IMR-90 (cell line): ENCODE data around the gene MMD2. TPM values are rescaled to one million over a fixed set of nuclear protein-coding genes. Genes with fewer than 3 reads are reported as not detected.

Experiments used
- ATAC-seq: fragments of 200-7000 bp; cut with Tn5 transposase; 2 replicates; pipeline ENCODE4 v1.9.1; 2020; ENCODE audit warnings: low read depth, mild to moderate bottlenecking, moderate library complexity
- BruUV-seq: library from RNA; stranded (reverse); fragments of 400-500 nt; replicated peaks from 2 replicates; lab custom pipeline; 2021; lab: Mats Ljungman, UMichigan
- CTCF ChIA-PET: fragments of 300-600 bp; formaldehyde crosslinking; extraction: SDS; loops from one replicate; lab custom pipeline; 2021; ENCODE audit warnings: antibody characterized with exemption; lab: Yijun Ruan, JAX
- POLR2A ChIA-PET: fragments of 300-600 bp; sonication (Branson Sonifier 250); formaldehyde crosslinking; loops from one replicate; lab custom pipeline; 2022; ENCODE audit warnings: antibody characterized with exemption; ENCODE audit not compliant: unreplicated experiment; lab: Charles Lee
- DNase-seq: peaks from one replicate; pipeline ENCODE4 v3.0.0; 2013
- H2AFZ ChIP-seq: replicated peaks from 2 replicates; pipeline ENCODE3; 2013; ENCODE audit warnings: low read length, mild to moderate bottlenecking; ENCODE audit not compliant: poor library complexity
- H2AK5ac ChIP-seq: 2 replicates; pipeline ENCODE4 v1.6.1; 2013; ENCODE audit warnings: low read depth, low read length, inconsistent platforms
- H2AK9ac ChIP-seq: replicated peaks from 2 replicates; pipeline ENCODE3; 2013; ENCODE audit warnings: mild to moderate bottlenecking, low read depth, low read length, moderate library complexity; ENCODE audit not compliant: poor library complexity
- H2BK120ac ChIP-seq: 2 replicates; pipeline ENCODE4 v1.6.1; 2013; ENCODE audit warnings: low read depth, low read length, inconsistent platforms
- H2BK15ac ChIP-seq: 3 replicates; pipeline ENCODE4 v1.6.1; 2013; ENCODE audit warnings: low read depth, low read length, inconsistent platforms
- H2BK20ac ChIP-seq: 2 replicates; pipeline ENCODE4 v1.6.1; 2013; ENCODE audit warnings: low read depth, mild to moderate bottlenecking, inconsistent platforms, low read length, moderate library complexity
- H2BK5ac ChIP-seq: 2 replicates; pipeline ENCODE4 v1.6.1; 2013; ENCODE audit warnings: mild to moderate bottlenecking, low read depth, low read length, inconsistent platforms; ENCODE audit not compliant: poor library complexity, severe bottlenecking
- H3K14ac ChIP-seq: replicated peaks from 2 replicates; pipeline ENCODE4 v1.6.1; 2013; ENCODE audit warnings: low read depth, low read length, inconsistent platforms
- H3K18ac ChIP-seq: 2 replicates; pipeline ENCODE4 v1.6.1; 2013; ENCODE audit warnings: low read depth, low read length, control low read depth
- H3K23ac ChIP-seq: 2 replicates; pipeline ENCODE4 v1.6.1; 2013; ENCODE audit warnings: low read depth, low read length, inconsistent platforms
- H3K27ac ChIP-seq: 2 replicates; pipeline ENCODE4 v1.5.1; 2013; ENCODE audit warnings: mild to moderate bottlenecking, control low read depth, low read length; ENCODE audit not compliant: insufficient read depth
- H3K27me3 ChIP-seq: 2 replicates; pipeline ENCODE4 v1.6.1; 2013; ENCODE audit warnings: low read length; ENCODE audit not compliant: control insufficient read depth, insufficient read depth
- H3K36me3 ChIP-seq: 2 replicates; pipeline ENCODE4 v1.6.1; 2013; ENCODE audit warnings: low read length, mixed read lengths; ENCODE audit not compliant: control insufficient read depth, insufficient read depth
- H3K4ac ChIP-seq: 2 replicates; pipeline ENCODE4 v1.6.1; 2013; ENCODE audit warnings: low read depth, low read length, inconsistent platforms
- H3K4me1 ChIP-seq: 2 replicates; pipeline ENCODE4 v1.6.1; 2013; ENCODE audit warnings: low read length, mixed read lengths; ENCODE audit not compliant: control insufficient read depth, insufficient read depth
- H3K4me2 ChIP-seq: 2 replicates; pipeline ENCODE4 v1.6.1; 2013; ENCODE audit warnings: low read depth, mild to moderate bottlenecking, control low read depth, low read length, moderate library complexity
- H3K4me3 ChIP-seq: 2 replicates; pipeline ENCODE4 v1.5.1; 2013; ENCODE audit warnings: low read depth, mild to moderate bottlenecking, control low read depth, low read length, moderate library complexity; ENCODE audit not compliant: insufficient read depth
- H3K56ac ChIP-seq: 2 replicates; pipeline ENCODE4 v1.6.1; 2013; ENCODE audit warnings: low read length, inconsistent platforms; ENCODE audit not compliant: insufficient read depth; ENCODE audit errors: extremely low read depth
- H3K79me1 ChIP-seq, 2 experiments: 2 replicates each; pipeline ENCODE4 v1.6.1; 2013; ENCODE audit warnings: low read length in 2 of 2, inconsistent platforms in 1 of 2, low read depth in 1 of 2
- H3K9ac ChIP-seq: 2 replicates; pipeline ENCODE4 v1.6.1; 2013; ENCODE audit warnings: low read depth, low read length, control low read depth
- H3K9me1 ChIP-seq: 2 replicates; pipeline ENCODE4 v1.6.1; 2013; ENCODE audit warnings: low read length, inconsistent platforms; ENCODE audit not compliant: insufficient read depth
- H3K9me3 ChIP-seq: 2 replicates; pipeline ENCODE4 v1.6.1; 2013; ENCODE audit warnings: low read length; ENCODE audit not compliant: control insufficient read depth, insufficient read depth
- H4K20me1 ChIP-seq: 2 replicates; pipeline ENCODE4 v1.6.1; 2013; ENCODE audit warnings: low read length, inconsistent platforms; ENCODE audit not compliant: insufficient read depth
- H4K5ac ChIP-seq: 2 replicates; pipeline ENCODE4 v1.6.1; 2013; ENCODE audit warnings: mild to moderate bottlenecking, low read depth, low read length, control low read depth
- H4K8ac ChIP-seq, 2 experiments: 2 replicates each; pipeline ENCODE4 v1.6.1; 2013; ENCODE audit warnings: low read depth in 2 of 2, low read length in 2 of 2, control low read depth in 1 of 2, inconsistent platforms in 1 of 2
- H4K91ac ChIP-seq: 2 replicates; pipeline ENCODE4 v1.6.1; 2013; ENCODE audit warnings: low read depth, low read length, inconsistent platforms; ENCODE audit not compliant: insufficient read depth
- CEBPB ChIP-seq: IDR thresholded peaks from 2 replicates; pipeline ENCODE4 v1.6.1; 2012; ENCODE audit warnings: low read depth, low read length, improper control_type of control experiment
- CHD1 ChIP-seq: IDR thresholded peaks from 2 replicates; pipeline ENCODE4 v1.6.1; 2012; ENCODE audit warnings: low read depth, low read length, improper control_type of control experiment
- CTCF ChIP-seq: conservative IDR thresholded peaks from 2 replicates; pipeline ENCODE4 v1.5.1; 2012; ENCODE audit warnings: mild to moderate bottlenecking, low read depth, low read length, improper control_type of control experiment
- MAFK ChIP-seq: IDR thresholded peaks from 2 replicates; pipeline ENCODE4 v1.6.1; 2012; ENCODE audit warnings: low read depth, low read length, improper control_type of control experiment
- MAZ ChIP-seq: IDR thresholded peaks from 2 replicates; pipeline ENCODE4 v1.6.1; 2012; ENCODE audit warnings: low read depth, mild to moderate bottlenecking, low read length, improper control_type of control experiment, moderate library complexity, borderline replicate concordance
- NFE2L2 ChIP-seq: fragments of 150-350 bp; IDR thresholded peaks from 2 replicates; pipeline ENCODE4 v1.6.1; 2016; ENCODE audit warnings: low read depth, mild to moderate bottlenecking, low read length
- SMC3 ChIP-seq: fragments of 150-350 bp; IDR thresholded peaks from 2 replicates; pipeline ENCODE4 v1.6.1; 2016; ENCODE audit warnings: low read depth, mild to moderate bottlenecking, antibody characterized with exemption, low read length, moderate library complexity
- WGBS, 2 experiments: methylation state at CpG; one replicate each; pipeline versions ENCODE4 v1.1.5 to v1.1.7; 2013; ENCODE audit warnings: missing lambda C conversion rate in 2 of 2; ENCODE audit not compliant: insufficient read length in 1 of 2; ENCODE audit errors: extremely low coverage in 2 of 2; 5-methylcytosine and 5-hydroxymethylcytosine counted together
- dilution Hi-C: fragments of 300-500 bp; cut with HindIII; formaldehyde crosslinking; loops from one replicate; pipeline ENCODE4 v1.14.3; 2018; ENCODE audit warnings: low sequenced_read_pairs; ENCODE audit not compliant: unreplicated experiment
- in situ Hi-C: fragments of 300-500 bp; cut with MboI; formaldehyde crosslinking; loops from 3 replicates; pipeline ENCODE4 v1.14.3; 2019; ENCODE audit warnings: low sequenced_read_pairs, inconsistent platforms, mixed read lengths
- intact Hi-C: fragments of 100-400 bp; cut with micrococcal nuclease; formaldehyde crosslinking; loops from 2 replicates; pipeline ENCODE4 v1.10.0; 2022
- polyA plus RNA-seq, 3 experiments: library from polyadenylated mRNA; depleted of rRNA; stranded (reverse); fragments of >200 nt; gene quantifications; 2 replicates each; pipeline ENCODE4 v1.2.3, GENCODE V29; 2012; ENCODE audit warnings: low replicate concordance in 1 of 3
- total RNA-seq: library from RNA; depleted of rRNA; stranded (reverse); fragments of >200 nt; gene quantifications from 2 replicates; pipeline ENCODE4 v1.2.3, GENCODE V29; 2012

The MMD2 gene
- total and polyA plus RNA-seq, 2 of the 4 experiments (the other 2 are of a cell fraction), result not detected

- TF ChIP-seq MAFK (no peak), NFE2L2 (no peak), CHD1 (no peak), MAZ (no peak)
These were observed 1.4 kb upstream of the MMD2 start (continued) for GRCh38 chr7:4960363-4960762.

GRCh38 chr7:4959893-4960292 lies 906 bp upstream of the MMD2 start:
- H3K79me1 ChIP-seq, result no peaks in the 10 kb centered on the region
- H4K20me1 ChIP-seq, result no peaks in the 10 kb centered on the region
- no peak overlapping the region for H2BK15ac ChIP-seq
- no peak overlapping the region for H2BK120ac ChIP-seq
- no peak overlapping the region for H3K56ac ChIP-seq
- no peak overlapping the region for H2AK5ac ChIP-seq
- H3K4ac ChIP-seq, result no peak overlapping the region
- H3K27me3 ChIP-seq, result peaks cover 37% of the 10 kb centered on the region
- H3K23ac ChIP-seq, result no peak overlapping the region
- dilution Hi-C loops (no loop called here), intact Hi-C loops (no loop called here), in situ Hi-C loops (no loop called here)
- H3K27ac ChIP-seq, result no peak overlapping the region
- H2AFZ ChIP-seq, result no peak overlapping the region
- H3K9me3 ChIP-seq, result no peaks in the 10 kb centered on the region
- H3K14ac ChIP-seq, result no peak overlapping the region
- no CpG with 5 or more reads among the region's 4 CpGs for WGBS, 2 experiments
- no peak overlapping the region for H4K5ac ChIP-seq
- no peak overlapping the region for H3K4me3 ChIP-seq
- no peaks in the 10 kb centered on the region for H3K4me1 ChIP-seq
- ATAC-seq (no peak), DNase-seq (no peak)
- H2BK5ac ChIP-seq, result no peak overlapping the region
- H4K91ac ChIP-seq, result no peak overlapping the region
- no peaks in the 10 kb centered on the region for H3K36me3 ChIP-seq
- no peak for TF ChIP-seq SMC3
- no peak for TF ChIP-seq CTCF
- TF ChIP-seq CEBPB, result no peak
- no peaks in the 10 kb centered on the region for H3K9me1 ChIP-seq
- no peak overlapping the region for H4K8ac ChIP-seq
- H3K4me2 ChIP-seq, result no peak overlapping the region
- ChIA-PET CTCF (interaction anchor here (1.0 kb wide), 1 partner anchor 14 kb away, joined by 3 read pairs; no protein-coding TSS in a partner anchor), POLR2A (no interaction called here)
- H3K9ac ChIP-seq, result no peak overlapping the region
- no peak overlapping the region for H3K18ac ChIP-seq
- BruUV-seq, result no TSS peak
- no peak overlapping the region for H2BK20ac ChIP-seq
- no peak overlapping the region for H2AK9ac ChIP-seq
